Measurements from ENCODE around the gene TTYH1. TPM values are rescaled to one million over a fixed set of nuclear protein-coding genes. Genes with fewer than 3 reads are reported as not detected.

TTYH1 gene
- total RNA-seq, 1 donor, result not detected

DNA sequence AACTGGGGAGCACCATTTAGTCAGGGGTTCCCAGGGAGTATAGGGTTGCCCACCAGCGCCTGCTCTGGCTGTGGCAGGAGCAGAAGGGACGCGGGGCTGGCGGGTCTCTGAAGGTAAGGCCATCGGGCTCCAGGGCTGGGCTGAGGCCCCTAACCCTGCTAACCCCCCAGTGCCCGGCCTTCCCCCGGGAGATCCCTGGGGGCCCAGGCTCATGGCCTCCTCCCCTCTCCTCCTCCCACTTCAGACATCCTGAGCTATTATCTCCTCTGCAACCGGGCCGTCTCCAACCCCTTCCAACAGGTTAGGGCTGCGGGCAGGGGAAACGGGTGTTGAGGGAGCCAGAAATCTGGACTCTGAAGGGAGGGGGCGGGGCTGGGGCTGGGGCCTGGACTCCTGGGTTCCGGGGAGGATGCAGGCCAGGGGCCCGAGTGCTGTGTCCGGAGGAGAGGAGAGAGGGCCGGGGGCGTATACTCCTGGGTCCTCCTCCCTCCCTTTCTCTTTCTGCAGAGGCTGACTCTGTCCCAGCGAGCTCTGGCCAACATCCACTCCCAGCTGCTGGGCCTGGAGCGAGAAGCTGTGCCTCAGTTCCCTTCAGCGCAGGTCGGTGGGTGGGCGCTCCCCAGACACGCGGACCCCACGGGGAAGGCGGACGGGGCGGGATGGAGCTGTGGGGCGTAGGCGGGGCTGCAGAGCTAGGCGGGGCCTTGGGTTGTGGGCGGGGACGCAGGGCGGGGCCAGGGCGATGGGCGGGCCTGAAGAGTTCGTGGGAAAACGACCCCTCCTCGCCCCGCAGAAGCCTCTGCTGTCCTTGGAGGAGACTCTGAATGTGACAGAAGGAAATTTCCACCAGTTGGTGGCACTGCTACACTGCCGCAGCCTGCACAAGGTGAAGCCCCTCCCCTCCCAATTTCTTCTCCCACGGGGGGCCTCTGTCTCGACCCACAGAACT lies 15.3 kb downstream of the TTYH1 start:
- TF ChIP-seq, protein P1, sequence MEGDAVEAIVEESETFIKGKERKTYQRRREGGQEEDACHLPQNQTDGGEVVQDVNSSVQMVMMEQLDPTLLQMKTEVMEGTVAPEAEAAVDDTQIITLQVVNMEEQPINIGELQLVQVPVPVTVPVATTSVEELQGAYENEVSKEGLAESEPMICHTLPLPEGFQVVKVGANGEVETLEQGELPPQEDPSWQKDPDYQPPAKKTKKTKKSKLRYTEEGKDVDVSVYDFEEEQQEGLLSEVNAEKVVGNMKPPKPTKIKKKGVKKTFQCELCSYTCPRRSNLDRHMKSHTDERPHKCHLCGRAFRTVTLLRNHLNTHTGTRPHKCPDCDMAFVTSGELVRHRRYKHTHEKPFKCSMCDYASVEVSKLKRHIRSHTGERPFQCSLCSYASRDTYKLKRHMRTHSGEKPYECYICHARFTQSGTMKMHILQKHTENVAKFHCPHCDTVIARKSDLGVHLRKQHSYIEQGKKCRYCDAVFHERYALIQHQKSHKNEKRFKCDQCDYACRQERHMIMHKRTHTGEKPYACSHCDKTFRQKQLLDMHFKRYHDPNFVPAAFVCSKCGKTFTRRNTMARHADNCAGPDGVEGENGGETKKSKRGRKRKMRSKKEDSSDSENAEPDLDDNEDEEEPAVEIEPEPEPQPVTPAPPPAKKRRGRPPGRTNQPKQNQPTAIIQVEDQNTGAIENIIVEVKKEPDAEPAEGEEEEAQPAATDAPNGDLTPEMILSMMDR (IDR thresholded peaks at IDR 0.05; ENCODE audit: extremely low read depth, low read depth, low read length), result no peak
- peak overlapping the region; percentile 48 for H3K4me2 ChIP-seq (ENCODE audit: insufficient read depth, low read length)
- no peaks in the 10 kb centered on the region for H3K36me3 ChIP-seq (ENCODE audit: insufficient read depth, low read length)
- peaks cover 19% of the 10 kb centered on the region for H4K20me1 ChIP-seq (ENCODE audit: insufficient read depth, low read length)
- no peaks in the 10 kb centered on the region for H3K9me3 ChIP-seq (ENCODE audit: low read depth, low read length)
- H3K4me1 ChIP-seq (ENCODE audit: insufficient read depth, low read length), result no peaks in the 10 kb centered on the region
- no peaks in the 10 kb centered on the region for H3K79me2 ChIP-seq (ENCODE audit: insufficient read depth, low read length)
- H3K27me3 ChIP-seq (ENCODE audit: insufficient read depth, low read length), result peaks cover 14% of the 10 kb centered on the region
- DNase-seq (ENCODE audit: insufficient read length, low spot score, missing footprints), result peak; percentile 92
- no peak overlapping the region for H2AFZ ChIP-seq (ENCODE audit: low read length)
- no peak overlapping the region for H3K27ac ChIP-seq (ENCODE audit: low read depth, low read length)
- peak overlapping the region; percentile 30 for H3K4me3 ChIP-seq (ENCODE audit: insufficient read depth, low read length)

DNA sequence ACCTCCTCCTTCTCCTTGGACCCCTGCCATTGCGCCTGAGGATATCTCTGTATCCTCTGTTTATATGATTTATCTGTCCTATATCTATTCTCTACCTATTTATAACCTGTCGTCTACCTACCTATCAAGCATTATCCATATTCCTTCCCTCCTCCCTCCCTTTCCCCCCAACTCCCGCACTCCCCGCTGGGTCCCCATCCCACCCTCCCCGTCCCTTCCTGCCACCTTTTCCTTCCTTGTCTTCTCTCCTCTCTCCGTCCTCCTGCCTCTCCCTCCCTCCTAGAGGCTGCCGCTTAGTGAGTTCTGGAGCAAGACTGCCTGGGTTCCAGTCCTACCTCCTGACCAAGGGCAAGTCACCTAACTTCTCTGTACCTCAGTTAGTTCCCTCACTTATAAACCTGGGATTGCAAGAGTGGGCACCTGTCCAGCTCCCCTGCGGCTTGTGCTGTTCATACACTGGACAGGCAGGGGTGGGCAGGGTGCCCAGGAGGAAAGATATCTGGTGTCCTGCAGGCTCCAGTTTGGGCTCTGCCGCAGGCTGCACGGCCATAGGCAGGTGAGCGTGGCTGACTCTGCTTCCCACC lies 16.1 kb downstream of the TTYH1 start:
- Histone ChIP-seq H3K9me3 (ENCODE audit: low read depth, low read length) (no peaks in the 10 kb centered on the region), H3K27ac (ENCODE audit: low read depth, low read length) (no peak overlapping the region), H3K36me3 (ENCODE audit: insufficient read depth, low read length) (no peaks in the 10 kb centered on the region), H4K20me1 (ENCODE audit: insufficient read depth, low read length) (peaks cover 19% of the 10 kb centered on the region), H2AFZ (ENCODE audit: low read length) (no peak overlapping the region), H3K4me3 (ENCODE audit: insufficient read depth, low read length) (no peak overlapping the region), H3K4me2 (ENCODE audit: insufficient read depth, low read length) (no peak overlapping the region), H3K79me2 (ENCODE audit: insufficient read depth, low read length) (no peaks in the 10 kb centered on the region), H3K4me1 (ENCODE audit: insufficient read depth, low read length) (no peaks in the 10 kb centered on the region), H3K27me3 (ENCODE audit: insufficient read depth, low read length) (peaks cover 14% of the 10 kb centered on the region)
- peak; percentile 81 for DNase-seq (ENCODE audit: insufficient read length, low spot score, missing footprints)
- TF ChIP-seq, protein P1 (IDR thresholded peaks at IDR 0.05; ENCODE audit: extremely low read depth, low read depth, low read length), result no peak

DNA sequence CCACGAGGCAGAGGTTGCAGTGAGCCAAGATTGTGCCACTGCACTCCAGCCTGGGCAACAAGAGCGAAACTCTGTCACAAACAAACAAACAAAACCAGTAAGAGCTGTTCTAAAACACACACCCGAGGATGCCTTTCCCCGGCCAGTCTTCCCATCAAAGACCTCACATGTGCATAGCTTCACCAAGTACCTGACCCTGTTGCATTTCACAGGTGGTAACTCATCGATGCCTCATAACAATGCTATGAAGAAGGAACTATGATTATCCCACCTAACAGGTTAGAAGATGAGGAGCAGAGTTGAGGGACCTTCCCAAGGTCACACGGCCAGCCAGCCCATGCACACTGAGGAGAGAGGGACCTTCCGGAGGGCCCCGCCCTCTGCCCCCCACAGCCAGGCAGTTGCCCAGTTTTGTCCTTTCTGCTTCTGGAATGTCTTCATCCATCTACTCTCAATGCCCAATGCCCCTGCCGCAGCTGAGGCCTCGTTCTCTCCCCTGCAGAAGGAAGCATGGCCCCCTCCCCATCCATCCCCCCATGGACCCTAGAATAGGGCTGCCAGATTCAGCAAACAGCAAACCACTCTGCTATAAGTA lies 17.0 kb downstream of the TTYH1 start:
- no peak overlapping the region for H2AFZ ChIP-seq (ENCODE audit: low read length)
- no peak overlapping the region for H3K4me3 ChIP-seq (ENCODE audit: insufficient read depth, low read length)

More for the DNA sequence above, 17.0 kb downstream of the TTYH1 start:
- Histone ChIP-seq H3K4me1 (ENCODE audit: insufficient read depth, low read length) (no peaks in the 10 kb centered on the region), H4K20me1 (ENCODE audit: insufficient read depth, low read length) (peaks cover 19% of the 10 kb centered on the region), H3K4me2 (ENCODE audit: insufficient read depth, low read length) (no peak overlapping the region), H3K36me3 (ENCODE audit: insufficient read depth, low read length) (no peaks in the 10 kb centered on the region), H3K27ac (ENCODE audit: low read depth, low read length) (no peak overlapping the region), H3K27me3 (ENCODE audit: insufficient read depth, low read length) (peaks cover 14% of the 10 kb centered on the region), H3K9me3 (ENCODE audit: low read depth, low read length) (no peaks in the 10 kb centered on the region), H3K79me2 (ENCODE audit: insufficient read depth, low read length) (no peaks in the 10 kb centered on the region)
- TF ChIP-seq, protein P1 (IDR thresholded peaks at IDR 0.05; ENCODE audit: extremely low read depth, low read depth, low read length), result no peak
- DNase-seq (ENCODE audit: insufficient read length, low spot score, missing footprints), result peak; percentile 30
